ENCODE results near the gene CLDN24. TPM values are rescaled to one million over a fixed set of nuclear protein-coding genes. Genes with fewer than 3 reads are reported as not detected.

CLDN24 gene
- polyA plus RNA-seq, 2 of the 4 experiments (the other 2 are of a cell fraction): not detected

GRCh38 chr4:183329244-183329643, 7.0 kb upstream of the CLDN24 start:
- 83% methylated on average over 6 of the region's 6 CpGs for WGBS (ENCODE audit: missing lambda C conversion rate)
- ChIA-PET CTCF (interaction anchor here (0.8 kb wide), 1 partner anchor 67 kb away, joined by 3 read pairs; no protein-coding TSS in a partner anchor), POLR2A (no interaction called here)
- ATAC-seq (no peak), FAIRE-seq (no peak), DNase-seq (ENCODE audit: low read depth in 1 of 2, low spot score in 1 of 2) (no peak)
- Histone ChIP-seq H3K4me2 (no peak overlapping the region), H3K27ac (no peak overlapping the region), H3K4me1 (peaks cover 11% of the 10 kb centered on the region; the same call in 1 of the 3 replicates), H3K9me3 (no peaks in the 10 kb centered on the region; the same call in 2 of the 3 replicates), H3K4me3 (no peak overlapping the region)
- no peak for TF ChIP-seq HOXB5 (CRISPR knock-in tag; IDR thresholded peaks at IDR 0.05)
- no peak for TF ChIP-seq TFCP2L1 (CRISPR knock-in tag; IDR thresholded peaks at IDR 0.05)
- no peak for TF ChIP-seq HES2 (IDR thresholded peaks at IDR 0.05)
- TF ChIP-seq CBX8 (IDR thresholded peaks at IDR 0.05): no peak
- TF ChIP-seq ZNF302 (CRISPR knock-in tag; IDR thresholded peaks at IDR 0.05): no peak
- TF ChIP-seq KDM1A (IDR thresholded peaks at IDR 0.05; ENCODE audit: low read depth): no peak
- no peak for TF ChIP-seq EHF (CRISPR knock-in tag; IDR thresholded peaks at IDR 0.05)
- TF ChIP-seq ELK1 (IDR thresholded peaks at IDR 0.05; ENCODE audit: low read depth, low read length): no peak

GRCh38 chr4:183328832-183329231, 6.6 kb upstream of the CLDN24 start:
- no peak overlapping the region; a peak in 1 of 6 replicates for H3K27ac ChIP-seq
- TF ChIP-seq CEBPB (IDR thresholded peaks at IDR 0.05) (no peak), POLR2A (IDR thresholded peaks at IDR 0.05; ENCODE audit: low read length) (no peak), CBX8 (IDR thresholded peaks at IDR 0.05) (no peak), BCL3 (IDR thresholded peaks at IDR 0.05) (no peak), USF2 (IDR thresholded peaks at IDR 0.05) (no peak), HEYL (CRISPR knock-in tag; IDR thresholded peaks at IDR 0.05) (no peak), FOXS1 (CRISPR knock-in tag; IDR thresholded peaks at IDR 0.05) (no peak), HDAC2 (IDR thresholded peaks at IDR 0.05) (no peak), TFCP2L1 (CRISPR knock-in tag; IDR thresholded peaks at IDR 0.05) (no peak), EHF (CRISPR knock-in tag; IDR thresholded peaks at IDR 0.05) (no peak), MAFK (IDR thresholded peaks at IDR 0.05; ENCODE audit: partially characterized antibody) (no peak), NPAS2 (CRISPR knock-in tag; IDR thresholded peaks at IDR 0.05; ENCODE audit: borderline replicate concordance) (no peak), GATA3 (IDR thresholded peaks at IDR 0.05; ENCODE audit: borderline replicate concordance) (no peak), ATOH8 (CRISPR knock-in tag; IDR thresholded peaks at IDR 0.05; ENCODE audit: low read depth) (no peak), HOXB5 (CRISPR knock-in tag; IDR thresholded peaks at IDR 0.05) (no peak), MYC (IDR thresholded peaks at IDR 0.05; ENCODE audit: borderline replicate concordance, low read length) (no peak), HMGXB4 (CRISPR knock-in tag; IDR thresholded peaks at IDR 0.05; ENCODE audit: borderline replicate concordance) (no peak), MAZ (IDR thresholded peaks at IDR 0.05; ENCODE audit: borderline replicate concordance, low read depth, low read length) (no peak), HES2 (IDR thresholded peaks at IDR 0.05) (no peak)
- ATAC-seq: no peak
- no peak for FAIRE-seq
- H3K4me3 ChIP-seq: no peak overlapping the region
- H3K4me1 ChIP-seq: peaks cover 7% of the 10 kb centered on the region; the same call in 1 of the 3 replicates
- POLR2A ChIA-PET: no interaction called here
- CTCF ChIA-PET: interaction anchor here (0.8 kb wide), 1 partner anchor 66 kb away, joined by 3 read pairs; no protein-coding TSS in a partner anchor
- no peak overlapping the region for H3K4me2 ChIP-seq
- DNase-seq (ENCODE audit: low read depth in 1 of 2, low spot score in 1 of 2): no peak
- H3K9me3 ChIP-seq: no peaks in the 10 kb centered on the region; the same call in 2 of the 3 replicates
- 46% methylated on average over 7 of the region's 7 CpGs for WGBS (ENCODE audit: missing lambda C conversion rate)
